Astrocyte (in vitro differentiated cells and primary cell): Measurements from ENCODE around the gene DMRT2. TPM values are rescaled to one million over a fixed set of nuclear protein-coding genes. Genes with fewer than 3 reads are reported as not detected.

Experiments used
- DNase-seq: peaks from one replicate; pipeline ENCODE4 v3.0.0-alpha.2; 2010; ENCODE audit warnings: low read depth
- FAIRE-seq: peaks from 2 replicates; lab custom pipeline; 2011; peaks lifted over from hg19 to GRCh38; lab: Jason Lieb, UNC
- H2AFZ ChIP-seq: 2 replicates; pipeline ENCODE4 v1.6.0; 2012; ENCODE audit warnings: low read depth, low read length, inconsistent platforms
- H3K27ac ChIP-seq: 2 replicates; pipeline ENCODE4 v1.5.1; 2011; ENCODE audit warnings: low read depth, low read length, inconsistent platforms
- H3K27me3 ChIP-seq: 2 replicates; pipeline ENCODE4 v1.6.0; 2011; ENCODE audit warnings: low read length, inconsistent platforms; ENCODE audit not compliant: insufficient read depth
- H3K36me3 ChIP-seq: 2 replicates; pipeline ENCODE4 v1.5.1; 2011; ENCODE audit warnings: low read length, inconsistent platforms; ENCODE audit not compliant: insufficient read depth
- H3K4me1 ChIP-seq: 2 replicates; pipeline ENCODE4 v1.5.1; 2011; ENCODE audit warnings: low read length, inconsistent platforms; ENCODE audit not compliant: insufficient read depth
- H3K4me2 ChIP-seq: 2 replicates; pipeline ENCODE4 v1.6.0; 2012; ENCODE audit warnings: low read length, inconsistent platforms
- H3K4me3 ChIP-seq: 2 replicates; pipeline ENCODE4 v1.5.1; 2011; ENCODE audit warnings: low read depth, mild to moderate bottlenecking, low read length, inconsistent platforms; ENCODE audit not compliant: insufficient read depth
- H3K79me2 ChIP-seq: 2 replicates; pipeline ENCODE4 v1.6.0; 2012; ENCODE audit warnings: mild to moderate bottlenecking, low read length, inconsistent platforms; ENCODE audit not compliant: insufficient read depth
- H3K9ac ChIP-seq: 2 replicates; pipeline ENCODE4 v1.6.0; 2012; ENCODE audit warnings: mild to moderate bottlenecking, low read length, inconsistent platforms
- H3K9me3 ChIP-seq: 2 replicates; pipeline ENCODE4 v1.5.1; 2012; ENCODE audit warnings: low read depth, mild to moderate bottlenecking, low read length, inconsistent platforms; ENCODE audit not compliant: insufficient read depth
- H4K20me1 ChIP-seq: 2 replicates; pipeline ENCODE4 v1.6.0; 2012; ENCODE audit warnings: low read length, inconsistent platforms; ENCODE audit not compliant: insufficient read depth
- H3K27ac Mint-ChIP-seq: one replicate; pipeline ENCODE4 v1.8.0; 2021; ENCODE audit warnings: mild to moderate bottlenecking, mixed read lengths; ENCODE audit not compliant: unreplicated experiment
- H3K27me3 Mint-ChIP-seq: one replicate; pipeline ENCODE4 v1.8.0; 2021; ENCODE audit warnings: low read depth, mixed read lengths; ENCODE audit not compliant: unreplicated experiment
- H3K36me3 Mint-ChIP-seq: one replicate; pipeline ENCODE4 v1.8.0; 2021; ENCODE audit warnings: low read depth, mixed read lengths; ENCODE audit not compliant: unreplicated experiment
- H3K4me1 Mint-ChIP-seq: one replicate; pipeline ENCODE4 v1.8.0; 2021; ENCODE audit warnings: low read depth, mixed read lengths; ENCODE audit not compliant: unreplicated experiment
- H3K4me3 Mint-ChIP-seq: one replicate; pipeline ENCODE4 v1.8.0; 2021; ENCODE audit warnings: mild to moderate bottlenecking, moderate library complexity, mixed read lengths; ENCODE audit not compliant: unreplicated experiment
- H3K9me3 Mint-ChIP-seq: one replicate; pipeline ENCODE4 v1.8.0; 2021; ENCODE audit warnings: mild to moderate bottlenecking, mixed read lengths; ENCODE audit not compliant: unreplicated experiment
- EZH2 ChIP-seq: IDR thresholded peaks from 2 replicates; pipeline ENCODE4 v1.6.1; 2012; ENCODE audit warnings: mild to moderate bottlenecking, low read length, inconsistent platforms; ENCODE audit not compliant: insufficient read depth
- total RNA-seq: library from RNA; stranded (reverse); gene quantifications from 2 replicates; pipeline ENCODE4 v1.2.1, GENCODE V29; 2021
- TF ChIP-seq, protein P1 (sequence below): IDR thresholded peaks from 2 replicates; pipeline ENCODE4 v1.5.1; 2011; ENCODE audit warnings: low read depth, mild to moderate bottlenecking, inconsistent platforms, low read length, moderate library complexity; ENCODE audit not compliant: insufficient read depth

Gene DMRT2
- total RNA-seq, 1 donor from 2014 or later = 0.18 TPM

- Mint-ChIP-seq H3K9me3 (no peaks in the 10 kb centered on the region), H3K36me3 (no peaks in the 10 kb centered on the region), H3K27ac (no peak overlapping the region), H3K4me3 (no peak overlapping the region), H3K27me3 (peaks cover 13% of the 10 kb centered on the region), H3K4me1 (peaks cover 2% of the 10 kb centered on the region)
- Histone ChIP-seq H3K27me3 (no peaks in the 10 kb centered on the region), H4K20me1 (no peaks in the 10 kb centered on the region), H3K4me2 (no peak overlapping the region), H2AFZ (no peak overlapping the region), H3K9ac (no peak overlapping the region), H3K4me3 (no peak overlapping the region), H3K4me1 (no peaks in the 10 kb centered on the region), H3K27ac (no peak overlapping the region), H3K36me3 (no peaks in the 10 kb centered on the region), H3K9me3 (no peaks in the 10 kb centered on the region), H3K79me2 (no peaks in the 10 kb centered on the region)
- TF ChIP-seq, protein P1, sequence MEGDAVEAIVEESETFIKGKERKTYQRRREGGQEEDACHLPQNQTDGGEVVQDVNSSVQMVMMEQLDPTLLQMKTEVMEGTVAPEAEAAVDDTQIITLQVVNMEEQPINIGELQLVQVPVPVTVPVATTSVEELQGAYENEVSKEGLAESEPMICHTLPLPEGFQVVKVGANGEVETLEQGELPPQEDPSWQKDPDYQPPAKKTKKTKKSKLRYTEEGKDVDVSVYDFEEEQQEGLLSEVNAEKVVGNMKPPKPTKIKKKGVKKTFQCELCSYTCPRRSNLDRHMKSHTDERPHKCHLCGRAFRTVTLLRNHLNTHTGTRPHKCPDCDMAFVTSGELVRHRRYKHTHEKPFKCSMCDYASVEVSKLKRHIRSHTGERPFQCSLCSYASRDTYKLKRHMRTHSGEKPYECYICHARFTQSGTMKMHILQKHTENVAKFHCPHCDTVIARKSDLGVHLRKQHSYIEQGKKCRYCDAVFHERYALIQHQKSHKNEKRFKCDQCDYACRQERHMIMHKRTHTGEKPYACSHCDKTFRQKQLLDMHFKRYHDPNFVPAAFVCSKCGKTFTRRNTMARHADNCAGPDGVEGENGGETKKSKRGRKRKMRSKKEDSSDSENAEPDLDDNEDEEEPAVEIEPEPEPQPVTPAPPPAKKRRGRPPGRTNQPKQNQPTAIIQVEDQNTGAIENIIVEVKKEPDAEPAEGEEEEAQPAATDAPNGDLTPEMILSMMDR = no peak
- no peak for TF ChIP-seq EZH2
- FAIRE-seq (no peak), DNase-seq (no peak)
Observed at GRCh38 chr9:1094749-1095148, 44.6 kb downstream of the DMRT2 start.

DNA sequence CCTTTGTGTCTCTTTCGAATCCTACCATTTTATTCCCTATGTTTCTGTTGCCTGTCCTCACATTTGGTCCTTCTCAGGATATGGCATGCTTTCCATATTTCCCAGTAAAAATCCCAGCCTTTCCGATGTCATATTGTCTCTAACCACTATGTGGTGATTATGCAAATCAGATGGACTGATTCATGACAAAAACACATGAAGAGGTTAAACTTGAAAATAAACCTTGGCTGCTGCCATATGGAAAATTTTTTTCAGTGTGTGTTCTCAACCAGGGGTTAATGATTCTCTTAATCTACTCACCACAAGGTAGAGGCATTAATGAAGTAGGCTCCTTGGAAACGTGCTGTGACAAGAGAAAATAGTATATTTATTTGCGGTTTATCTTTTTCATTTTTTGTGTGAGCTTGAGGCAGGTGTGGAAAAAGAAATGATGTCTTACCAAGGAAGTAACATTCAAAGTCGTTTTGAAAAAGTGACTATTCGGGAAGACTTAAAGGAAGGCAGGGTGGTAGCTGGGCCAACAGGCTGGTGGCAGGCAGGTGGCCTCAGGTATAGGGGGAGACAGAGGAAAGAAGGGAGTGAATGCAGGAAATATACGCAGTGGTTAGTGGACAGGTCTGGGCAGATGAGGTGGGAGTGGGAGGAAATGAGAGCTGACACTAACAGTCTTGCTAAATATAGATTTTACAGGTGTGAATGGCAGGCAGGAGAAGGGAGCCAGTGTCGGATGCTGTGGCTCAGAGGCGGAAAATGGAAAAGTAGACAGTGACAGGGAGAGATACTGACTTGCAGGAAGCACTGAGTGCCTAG is 46.2 kb downstream of the DMRT2 start:
- Histone ChIP-seq H3K9ac (no peak overlapping the region), H3K9me3 (no peaks in the 10 kb centered on the region), H2AFZ (no peak overlapping the region), H3K79me2 (no peaks in the 10 kb centered on the region), H3K4me1 (no peaks in the 10 kb centered on the region), H3K4me3 (no peak overlapping the region), H3K27me3 (no peaks in the 10 kb centered on the region), H3K4me2 (no peak overlapping the region), H3K36me3 (no peaks in the 10 kb centered on the region), H4K20me1 (no peaks in the 10 kb centered on the region), H3K27ac (no peak overlapping the region)
- no peak for TF ChIP-seq EZH2
- TF ChIP-seq, protein P1 = no peak
- Mint-ChIP-seq H3K27ac (no peak overlapping the region), H3K4me1 (peaks cover 7% of the 10 kb centered on the region), H3K36me3 (no peaks in the 10 kb centered on the region), H3K9me3 (no peaks in the 10 kb centered on the region), H3K27me3 (peaks cover 12% of the 10 kb centered on the region), H3K4me3 (no peak overlapping the region)
- FAIRE-seq (no peak), DNase-seq (no peak)

- no peak overlapping the region for H3K27ac ChIP-seq
- TF ChIP-seq, protein P1 = no peak
- TF ChIP-seq EZH2 = no peak
- H4K20me1 ChIP-seq = no peaks in the 10 kb centered on the region
- FAIRE-seq (no peak), DNase-seq (no peak)
- Mint-ChIP-seq H3K27me3 (peaks cover 12% of the 10 kb centered on the region), H3K27ac (no peak overlapping the region), H3K4me3 (no peak overlapping the region), H3K9me3 (no peaks in the 10 kb centered on the region), H3K36me3 (no peaks in the 10 kb centered on the region), H3K4me1 (peaks cover 8% of the 10 kb centered on the region)
- no peak overlapping the region for H3K4me2 ChIP-seq
- H3K79me2 ChIP-seq = no peaks in the 10 kb centered on the region
- no peaks in the 10 kb centered on the region for H3K27me3 ChIP-seq
- no peaks in the 10 kb centered on the region for H3K36me3 ChIP-seq
- H3K4me3 ChIP-seq = no peak overlapping the region
- H3K9me3 ChIP-seq = no peaks in the 10 kb centered on the region
- H3K9ac ChIP-seq = no peak overlapping the region
- H3K4me1 ChIP-seq = no peaks in the 10 kb centered on the region
- H2AFZ ChIP-seq = no peak overlapping the region
Observed at GRCh38 chr9:1098551-1098950, 48.4 kb downstream of the DMRT2 start.
